ENCODE measurements around the gene C16orf54.
"Not testable (repeated sequence)": the region's sequence is repeated elsewhere in the genome, so short reads cannot be mapped to it uniquely, and the experiment has no call there.

The C16orf54 gene

GRCh38 chr16:29757950-29758466 is 12.2 kb upstream of the C16orf54 start:
- DNase-seq (ENCODE audit: low spot score): no peak
- Mint-ChIP-seq H3K27ac (no peak overlapping the region), H3K9me3 (no peaks in the 10 kb centered on the region), H3K4me3 (no peak overlapping the region), H3K27me3 (ENCODE audit: low read depth) (peaks cover 4% of the 10 kb centered on the region), H3K36me3 (ENCODE audit: low read depth) (peaks cover 1% of the 10 kb centered on the region), H3K4me1 (ENCODE audit: low read depth) (peaks cover 11% of the 10 kb centered on the region)

- peaks cover 11% of the 10 kb centered on the region for H3K4me1 Mint-ChIP-seq (ENCODE audit: low read depth)
- not testable (repeated sequence) for H3K27ac Mint-ChIP-seq; H3K27me3 Mint-ChIP-seq (ENCODE audit: low read depth); H3K36me3 Mint-ChIP-seq (ENCODE audit: low read depth); DNase-seq (ENCODE audit: low spot score); H3K9me3 Mint-ChIP-seq; H3K4me3 Mint-ChIP-seq
Measured at GRCh38 chr16:29757086-29757485, 11.3 kb upstream of the C16orf54 start.

GRCh38 chr16:29756654-29757053 is 10.9 kb upstream of the C16orf54 start:
- Mint-ChIP-seq H3K27me3 (ENCODE audit: low read depth) (peaks cover 3% of the 10 kb centered on the region), H3K4me1 (ENCODE audit: low read depth) (peaks cover 11% of the 10 kb centered on the region), H3K36me3 (ENCODE audit: low read depth) (peaks cover 1% of the 10 kb centered on the region), H3K4me3 (no peak overlapping the region), H3K9me3 (no peaks in the 10 kb centered on the region), H3K27ac (no peak overlapping the region)
- DNase-seq (ENCODE audit: low spot score): no peak

GRCh38 chr16:29753516-29753915 is 7.7 kb upstream of the C16orf54 start:
- Mint-ChIP-seq H3K4me3 (no peak overlapping the region), H3K27ac (no peak overlapping the region), H3K4me1 (ENCODE audit: low read depth) (peaks cover 15% of the 10 kb centered on the region), H3K9me3 (no peaks in the 10 kb centered on the region), H3K27me3 (ENCODE audit: low read depth) (peaks cover 3% of the 10 kb centered on the region), H3K36me3 (ENCODE audit: low read depth) (peaks cover 7% of the 10 kb centered on the region)
- DNase-seq (ENCODE audit: low spot score): no peak

GRCh38 chr16:29748760-29749149 is 3.0 kb upstream of the C16orf54 start:
- peaks cover 35% of the 10 kb centered on the region for H3K4me1 Mint-ChIP-seq (ENCODE audit: low read depth)
- not testable (repeated sequence) for H3K27ac Mint-ChIP-seq; DNase-seq (ENCODE audit: low spot score); H3K4me3 Mint-ChIP-seq; H3K9me3 Mint-ChIP-seq; H3K27me3 Mint-ChIP-seq (ENCODE audit: low read depth)
- peaks cover 23% of the 10 kb centered on the region for H3K36me3 Mint-ChIP-seq (ENCODE audit: low read depth)

GRCh38 chr16:29747947-29748759 is 2.4 kb upstream of the C16orf54 start:
- peaks cover 29% of the 10 kb centered on the region for H3K36me3 Mint-ChIP-seq (ENCODE audit: low read depth)
- no peak for DNase-seq (ENCODE audit: low spot score)
- no peaks in the 10 kb centered on the region for H3K27me3 Mint-ChIP-seq (ENCODE audit: low read depth)
- H3K4me1 Mint-ChIP-seq (ENCODE audit: low read depth): peaks cover 40% of the 10 kb centered on the region
- H3K9me3 Mint-ChIP-seq: no peaks in the 10 kb centered on the region
- peak overlapping the region; percentile 21 for H3K4me3 Mint-ChIP-seq
- H3K27ac Mint-ChIP-seq: peak overlapping the region; percentile 68

GRCh38 chr16:29746518-29746917 is 728 bp upstream of the C16orf54 start:
- peaks cover 48% of the 10 kb centered on the region for H3K4me1 Mint-ChIP-seq (ENCODE audit: low read depth)
- H3K27ac Mint-ChIP-seq: peak overlapping the region; percentile 90
- DNase-seq (ENCODE audit: low spot score); H3K9me3 Mint-ChIP-seq; H3K27me3 Mint-ChIP-seq (ENCODE audit: low read depth): not testable (repeated sequence)
- H3K4me3 Mint-ChIP-seq: peak overlapping the region; percentile 93
- peaks cover 44% of the 10 kb centered on the region for H3K36me3 Mint-ChIP-seq (ENCODE audit: low read depth)

- peak overlapping the region; percentile 90 for H3K27ac Mint-ChIP-seq
- H3K4me3 Mint-ChIP-seq: peak overlapping the region; percentile 93
- H3K9me3 Mint-ChIP-seq: no peaks in the 10 kb centered on the region
- H3K27me3 Mint-ChIP-seq (ENCODE audit: low read depth): no peaks in the 10 kb centered on the region
- peaks cover 53% of the 10 kb centered on the region for H3K36me3 Mint-ChIP-seq (ENCODE audit: low read depth)
- peaks cover 59% of the 10 kb centered on the region for H3K4me1 Mint-ChIP-seq (ENCODE audit: low read depth)
- DNase-seq (ENCODE audit: low spot score): peak; percentile 57
Measured at GRCh38 chr16:29745121-29745852, 503 bp downstream of the C16orf54 start.

GRCh38 chr16:29744541-29745101 is 1.2 kb downstream of the C16orf54 start:
- no peaks in the 10 kb centered on the region for H3K9me3 Mint-ChIP-seq
- H3K4me3 Mint-ChIP-seq: peak overlapping the region; percentile 93
- H3K36me3 Mint-ChIP-seq (ENCODE audit: low read depth): peaks cover 58% of the 10 kb centered on the region
- H3K4me1 Mint-ChIP-seq (ENCODE audit: low read depth): peaks cover 65% of the 10 kb centered on the region
- no peaks in the 10 kb centered on the region for H3K27me3 Mint-ChIP-seq (ENCODE audit: low read depth)
- DNase-seq (ENCODE audit: low spot score): no peak
- peak overlapping the region; percentile 90 for H3K27ac Mint-ChIP-seq

GRCh38 chr16:29743827-29744531 is 1.8 kb downstream of the C16orf54 start:
- H3K4me3 Mint-ChIP-seq: peak overlapping the region; percentile 93
- H3K9me3 Mint-ChIP-seq: no peaks in the 10 kb centered on the region
- DNase-seq (ENCODE audit: low spot score): no peak
- H3K27ac Mint-ChIP-seq: peak overlapping the region; percentile 90
- H3K4me1 Mint-ChIP-seq (ENCODE audit: low read depth): peaks cover 68% of the 10 kb centered on the region
- peaks cover 56% of the 10 kb centered on the region for H3K36me3 Mint-ChIP-seq (ENCODE audit: low read depth)
- no peaks in the 10 kb centered on the region for H3K27me3 Mint-ChIP-seq (ENCODE audit: low read depth)

- no peak for DNase-seq (ENCODE audit: low spot score)
Measured at GRCh38 chr16:29743475-29743826, 2.3 kb downstream of the C16orf54 start.

GRCh38 chr16:29742683-29743275 is 3.0 kb downstream of the C16orf54 start:
- Mint-ChIP-seq H3K9me3 (no peaks in the 10 kb centered on the region), H3K4me1 (ENCODE audit: low read depth) (peaks cover 73% of the 10 kb centered on the region), H3K4me3 (peak overlapping the region; percentile 74), H3K27ac (peak overlapping the region; percentile 39), H3K36me3 (ENCODE audit: low read depth) (peaks cover 52% of the 10 kb centered on the region), H3K27me3 (ENCODE audit: low read depth) (no peaks in the 10 kb centered on the region)
- no peak for DNase-seq (ENCODE audit: low spot score)

More at GRCh38 chr16:29743475-29743826, 2.3 kb downstream of the C16orf54 start:
- no peaks in the 10 kb centered on the region for H3K9me3 Mint-ChIP-seq
- peak overlapping the region; percentile 74 for H3K4me3 Mint-ChIP-seq
- peaks cover 69% of the 10 kb centered on the region for H3K4me1 Mint-ChIP-seq (ENCODE audit: low read depth)
- no peaks in the 10 kb centered on the region for H3K27me3 Mint-ChIP-seq (ENCODE audit: low read depth)
- H3K27ac Mint-ChIP-seq: peak overlapping the region; percentile 39
- H3K36me3 Mint-ChIP-seq (ENCODE audit: low read depth): peaks cover 52% of the 10 kb centered on the region

GRCh38 chr16:29740630-29741015 is 5.2 kb downstream of the C16orf54 start:
- Mint-ChIP-seq H3K4me1 (ENCODE audit: low read depth) (peaks cover 64% of the 10 kb centered on the region), H3K36me3 (ENCODE audit: low read depth) (peaks cover 48% of the 10 kb centered on the region)
- H3K27me3 Mint-ChIP-seq (ENCODE audit: low read depth); DNase-seq (ENCODE audit: low spot score); H3K9me3 Mint-ChIP-seq; H3K27ac Mint-ChIP-seq; H3K4me3 Mint-ChIP-seq: not testable (repeated sequence)
